CD14-positive monocyte (primary cell): ENCODE measurements around the gene DDC. TPM values are rescaled to one million over a fixed set of nuclear protein-coding genes. Genes with fewer than 3 reads are reported as not detected.

Experiments used
- DNase-seq, 3 donors: peaks; one replicate each; pipeline ENCODE4 v3.0.0-alpha.2; 2011 to 2022
- H2AFZ ChIP-seq: 2 replicates; pipeline ENCODE4 v1.6.0; 2012; ENCODE audit warnings: mild to moderate bottlenecking, low read depth, low read length, inconsistent platforms; ENCODE audit not compliant: insufficient read depth, poor library complexity, severe bottlenecking
- H3K27ac ChIP-seq, 2 donors: 1 replicate in 1 of 2; 2 replicates in 1 of 2; pipeline ENCODE4 v1.5.1; 2012 to 2013; ENCODE audit warnings: low read length in 2 of 2, control low read depth in 1 of 2, inconsistent platforms in 1 of 2, low read depth in 1 of 2, mild to moderate bottlenecking in 1 of 2
- H3K27me3 ChIP-seq, 2 donors: one replicate each; pipeline versions ENCODE4 v1.6.0 to v1.6.1; 2011 to 2013; ENCODE audit warnings: low read length in 2 of 2; ENCODE audit not compliant: control insufficient read depth in 2 of 2, insufficient read depth in 2 of 2
- H3K36me3 ChIP-seq, 2 donors: replicated peaks in 1 of 2; 1 replicate in 1 of 2; 2 replicates in 1 of 2; pipeline versions ENCODE4 v1.5.1 to v1.6.1; 2012 to 2013; ENCODE audit warnings: low read length in 2 of 2, control low read depth in 1 of 2, inconsistent platforms in 1 of 2, mild to moderate bottlenecking in 1 of 2; ENCODE audit not compliant: insufficient read depth in 2 of 2, control insufficient read depth in 1 of 2
- H3K4me1 ChIP-seq, 2 donors: 1 replicate in 1 of 2; 2 replicates in 1 of 2; pipeline versions ENCODE4 v1.5.1 to v1.6.1; 2012 to 2013; ENCODE audit warnings: low read length in 2 of 2, control low read depth in 1 of 2, inconsistent platforms in 1 of 2, mild to moderate bottlenecking in 1 of 2, moderate library complexity in 1 of 2; ENCODE audit not compliant: insufficient read depth in 2 of 2, control insufficient read depth in 1 of 2
- H3K4me2 ChIP-seq: replicated peaks from 2 replicates; pipeline ENCODE3; 2012; ENCODE audit warnings: low read length, moderate library complexity, mild to moderate bottlenecking; ENCODE audit not compliant: poor library complexity, severe bottlenecking; ENCODE audit errors: extremely low read depth
- H3K4me3 ChIP-seq, 3 experiments: fragments of 200-600 bp in 1 of 3; sonication (generic) in 1 of 3; replicated peaks in 1 of 3; 1 replicate in 2 of 3; 2 replicates in 1 of 3; pipeline ENCODE4 v1.5.1; 2011 to 2013; ENCODE audit warnings: low read length in 3 of 3, mild to moderate bottlenecking in 3 of 3, control low read depth in 2 of 3, low read depth in 2 of 3, inconsistent platforms in 1 of 3, moderate library complexity in 1 of 3
- H3K79me2 ChIP-seq: 2 replicates; pipeline ENCODE4 v1.6.0; 2012; ENCODE audit warnings: mild to moderate bottlenecking, control low read depth, inconsistent platforms, low read length, moderate library complexity; ENCODE audit not compliant: insufficient read depth
- H3K9ac ChIP-seq: 2 replicates; pipeline ENCODE4 v1.6.0; 2017; ENCODE audit warnings: low read length, mild to moderate bottlenecking; ENCODE audit not compliant: insufficient read depth, poor library complexity, severe bottlenecking
- H3K9me3 ChIP-seq, 2 donors: replicated peaks in 1 of 2; 1 replicate in 1 of 2; 2 replicates in 1 of 2; pipeline versions ENCODE4 v1.5.1 to v1.6.1; 2012 to 2013; ENCODE audit warnings: low read length in 2 of 2, control low read depth in 1 of 2; ENCODE audit not compliant: control insufficient read depth in 1 of 2, insufficient read depth in 1 of 2
- H4K20me1 ChIP-seq: 2 replicates; pipeline ENCODE4 v1.6.0; 2012; ENCODE audit warnings: mild to moderate bottlenecking, low read length, control low read depth, moderate library complexity; ENCODE audit not compliant: insufficient read depth
- H3K27ac Mint-ChIP-seq, 7 donors: one replicate each; pipeline ENCODE4 v1.8.0; 2020; ENCODE audit warnings: mild to moderate bottlenecking in 7 of 7, mixed read lengths in 7 of 7, moderate library complexity in 6 of 7, inconsistent platforms in 2 of 7
- H3K27me3 Mint-ChIP-seq, 3 donors: one replicate each; pipeline ENCODE4 v1.8.0; 2021 to 2022; ENCODE audit warnings: low read depth in 3 of 3, mild to moderate bottlenecking in 3 of 3, mixed read lengths in 3 of 3, moderate library complexity in 3 of 3, inconsistent platforms in 1 of 3
- H3K36me3 Mint-ChIP-seq, 2 donors: one replicate each; pipeline ENCODE4 v1.8.0; 2020; ENCODE audit warnings: mixed read lengths in 2 of 2, inconsistent platforms in 1 of 2, mild to moderate bottlenecking in 1 of 2
- H3K4me1 Mint-ChIP-seq: one replicate; pipeline ENCODE4 v1.8.0; 2020; ENCODE audit warnings: mild to moderate bottlenecking, mixed read lengths
- H3K4me3 Mint-ChIP-seq, 2 donors: one replicate each; pipeline ENCODE4 v1.8.0; 2020; ENCODE audit warnings: mild to moderate bottlenecking in 2 of 2, mixed read lengths in 2 of 2, moderate library complexity in 1 of 2
- H3K9me3 Mint-ChIP-seq, 7 donors: one replicate each; pipeline ENCODE4 v1.8.0; 2020 to 2022; ENCODE audit warnings: mixed read lengths in 7 of 7, mild to moderate bottlenecking in 6 of 7, moderate library complexity in 6 of 7, inconsistent platforms in 2 of 7
- WGBS: methylation state at CpG from one replicate; pipeline ENCODE4 v1.1.5; 2013; ENCODE audit warnings: missing lambda C conversion rate; ENCODE audit not compliant: insufficient coverage; 5-methylcytosine and 5-hydroxymethylcytosine counted together
- intact Hi-C, 2 donors: fragments of 100-400 bp; cut with micrococcal nuclease; formaldehyde crosslinking; loops; one replicate each; pipeline versions ENCODE4 v1.15.0 to v1.15.1; 2023
- polyA plus RNA-seq, 3 donors: library from polyadenylated mRNA; depleted of rRNA in 1 of 3; unstranded in 2 of 3; stranded (reverse) in 1 of 3; fragments of 300-500 nt in 2 of 3; fragments of >200 nt in 1 of 3; fragmentation: Illumina TruSeq in 2 of 3; gene quantifications; 1 replicate in 2 of 3; 2 replicates in 1 of 3; pipeline ENCODE4 v1.2.3, GENCODE V29; 2012 to 2021
- TF ChIP-seq, protein P1 (sequence below): fragments of 200-600 bp; IDR thresholded peaks from one replicate; pipeline ENCODE4 v1.8.0; 2022; ENCODE audit warnings: antibody characterized with exemption, mild to moderate bottlenecking

DDC gene
- polyA plus RNA-seq, 3 donors: not detected

DNA sequence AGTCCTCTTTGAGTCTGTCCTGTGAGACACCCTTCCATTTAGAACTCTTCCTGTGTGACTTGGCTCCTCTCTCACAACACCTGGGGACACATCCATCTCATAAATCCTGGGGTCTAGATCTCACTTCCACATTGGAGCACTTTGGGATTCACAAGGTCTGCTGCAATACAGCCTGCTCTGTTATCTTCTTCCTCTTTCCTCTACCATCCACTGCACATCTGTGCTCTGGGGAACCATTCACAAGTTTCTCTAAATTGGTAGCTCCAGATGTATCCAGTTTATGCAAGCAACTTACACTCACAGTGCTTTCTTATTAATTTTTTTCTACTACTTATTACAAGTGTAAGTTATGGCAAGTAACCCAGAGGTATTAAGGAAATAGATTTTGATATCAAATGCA is 109.5 kb downstream of the DDC start:
- peaks cover 20% of the 10 kb centered on the region for H3K4me1 Mint-ChIP-seq
- H3K36me3 ChIP-seq: no peaks in the 10 kb centered on the region
- peaks cover 13 to 16% of the 10 kb centered on the region in 2 donors for H3K4me1 ChIP-seq
- H3K27ac Mint-ChIP-seq: no peak overlapping the region
- H3K9ac ChIP-seq: no peak overlapping the region
- TF ChIP-seq, protein P1, sequence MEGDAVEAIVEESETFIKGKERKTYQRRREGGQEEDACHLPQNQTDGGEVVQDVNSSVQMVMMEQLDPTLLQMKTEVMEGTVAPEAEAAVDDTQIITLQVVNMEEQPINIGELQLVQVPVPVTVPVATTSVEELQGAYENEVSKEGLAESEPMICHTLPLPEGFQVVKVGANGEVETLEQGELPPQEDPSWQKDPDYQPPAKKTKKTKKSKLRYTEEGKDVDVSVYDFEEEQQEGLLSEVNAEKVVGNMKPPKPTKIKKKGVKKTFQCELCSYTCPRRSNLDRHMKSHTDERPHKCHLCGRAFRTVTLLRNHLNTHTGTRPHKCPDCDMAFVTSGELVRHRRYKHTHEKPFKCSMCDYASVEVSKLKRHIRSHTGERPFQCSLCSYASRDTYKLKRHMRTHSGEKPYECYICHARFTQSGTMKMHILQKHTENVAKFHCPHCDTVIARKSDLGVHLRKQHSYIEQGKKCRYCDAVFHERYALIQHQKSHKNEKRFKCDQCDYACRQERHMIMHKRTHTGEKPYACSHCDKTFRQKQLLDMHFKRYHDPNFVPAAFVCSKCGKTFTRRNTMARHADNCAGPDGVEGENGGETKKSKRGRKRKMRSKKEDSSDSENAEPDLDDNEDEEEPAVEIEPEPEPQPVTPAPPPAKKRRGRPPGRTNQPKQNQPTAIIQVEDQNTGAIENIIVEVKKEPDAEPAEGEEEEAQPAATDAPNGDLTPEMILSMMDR: no peak
- H3K27me3 Mint-ChIP-seq: peaks cover 0 to 3% (median 1%) of the 10 kb centered on the region in 3 donors
- H3K4me2 ChIP-seq: no peak overlapping the region
- H3K9me3 ChIP-seq: no peaks in the 10 kb centered on the region
- no peak overlapping the region for H3K27ac ChIP-seq
- no peak overlapping the region for H3K4me3 ChIP-seq
- H3K4me3 Mint-ChIP-seq: no peak overlapping the region
- DNase-seq: no peak
- peaks cover 0 to 7% (median 3%) of the 10 kb centered on the region in 7 donors for H3K9me3 Mint-ChIP-seq
- H4K20me1 ChIP-seq: no peaks in the 10 kb centered on the region
- H3K79me2 ChIP-seq: peaks cover 1% of the 10 kb centered on the region
- no peaks in the 10 kb centered on the region for H3K27me3 ChIP-seq
- intact Hi-C loops: no loop called here
- H3K36me3 Mint-ChIP-seq: no peaks in the 10 kb centered on the region
- H2AFZ ChIP-seq: no peak overlapping the region

- Histone ChIP-seq H3K4me1 (peaks cover 14 to 19% of the 10 kb centered on the region in 2 donors), H3K79me2 (peaks cover 8% of the 10 kb centered on the region), H3K4me2 (no peak overlapping the region), H4K20me1 (no peaks in the 10 kb centered on the region), H3K36me3 (no peaks in the 10 kb centered on the region), H2AFZ (no peak overlapping the region), H3K27me3 (no peaks in the 10 kb centered on the region), H3K4me3 (no peak overlapping the region), H3K9me3 (no peaks in the 10 kb centered on the region), H3K9ac (no peak overlapping the region), H3K27ac (no peak overlapping the region)
- H3K9me3 Mint-ChIP-seq: peaks cover 0 to 7% (median 3%) of the 10 kb centered on the region in 7 donors
- peaks cover 22% of the 10 kb centered on the region for H3K4me1 Mint-ChIP-seq
- no peak overlapping the region for H3K4me3 Mint-ChIP-seq
- WGBS: 93% methylated on average over 3 of the region's 5 CpGs
- H3K27me3 Mint-ChIP-seq: peaks cover 0 to 3% (median 1%) of the 10 kb centered on the region in 3 donors
- H3K27ac Mint-ChIP-seq: no peak overlapping the region
- DNase-seq: no peak
- TF ChIP-seq, protein P1: no peak
- intact Hi-C loops: no loop called here
- no peaks in the 10 kb centered on the region for H3K36me3 Mint-ChIP-seq
These were observed 110.2 kb downstream of the DDC start for GRCh38 chr7:50454968-50455367.
